ENCODE results near the gene GLI1.
"Not testable (repeated sequence)": the region's sequence is repeated elsewhere in the genome, so short reads cannot be mapped to it uniquely, and the experiment has no call there.

The GLI1 gene

GRCh38 chr12:57514720-57515407 is 55.3 kb downstream of the GLI1 start:
- TF ChIP-seq CTCF (IDR thresholded peaks at IDR 0.05), result no peak
- peak overlapping the region in 1 of 2 donors; percentile 19 for H3K27ac ChIP-seq
- no peak overlapping the region for H3K4me3 ChIP-seq
- DNase-seq (ENCODE audit: low spot score), result no peak

DNA sequence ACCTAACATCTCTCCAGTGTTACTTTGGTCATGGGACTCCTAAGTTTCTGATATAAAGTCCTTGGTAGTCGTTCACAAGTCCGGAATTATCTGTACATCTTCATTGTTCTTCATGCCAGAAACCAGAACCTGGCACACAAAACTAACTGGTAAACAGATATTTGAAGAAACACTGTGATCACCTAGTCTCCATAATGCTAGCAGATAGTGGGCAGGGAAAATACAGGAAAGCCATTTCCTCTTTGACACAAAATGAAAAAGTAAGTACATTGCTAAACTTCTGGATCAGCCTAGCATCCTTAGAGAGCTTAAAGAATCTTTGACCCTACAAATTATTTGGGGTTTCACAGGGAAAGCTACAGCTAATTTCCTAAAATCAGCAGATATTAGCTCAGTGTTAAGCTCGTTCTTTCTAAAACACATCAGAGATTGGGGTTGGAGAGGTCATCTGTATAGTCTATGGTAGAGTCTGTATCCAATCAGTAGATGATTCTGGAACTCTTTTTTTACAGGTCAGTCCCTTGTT is 55.9 kb downstream of the GLI1 start:
- TF ChIP-seq CTCF (IDR thresholded peaks at IDR 0.05), result no peak
- Histone ChIP-seq H3K4me3 (no peak overlapping the region), H3K27ac (no peak overlapping the region)
- no peak for DNase-seq (ENCODE audit: low spot score)

GRCh38 chr12:57515934-57516541 is 56.5 kb downstream of the GLI1 start:
- peak overlapping the region in 1 of 2 donors; percentile 98 for H3K27ac ChIP-seq
- no peak for TF ChIP-seq CTCF (IDR thresholded peaks at IDR 0.05)
- H3K4me3 ChIP-seq, result no peak overlapping the region
- no peak for DNase-seq (ENCODE audit: low spot score)

GRCh38 chr12:57516617-57517153 is 57.1 kb downstream of the GLI1 start:
- no peak for DNase-seq (ENCODE audit: low spot score)
- Histone ChIP-seq H3K4me3 (no peak overlapping the region), H3K27ac (peak overlapping the region; percentile 2 to 98)
- no peak for TF ChIP-seq CTCF (IDR thresholded peaks at IDR 0.05)

- no peak for DNase-seq (ENCODE audit: low spot score)
- no peak for TF ChIP-seq CTCF (IDR thresholded peaks at IDR 0.05)
- H3K27ac ChIP-seq, result peak overlapping the region; percentile 2 to 98
- H3K4me3 ChIP-seq, result no peak overlapping the region
Observed at GRCh38 chr12:57517187-57517586, 57.6 kb downstream of the GLI1 start.

DNA sequence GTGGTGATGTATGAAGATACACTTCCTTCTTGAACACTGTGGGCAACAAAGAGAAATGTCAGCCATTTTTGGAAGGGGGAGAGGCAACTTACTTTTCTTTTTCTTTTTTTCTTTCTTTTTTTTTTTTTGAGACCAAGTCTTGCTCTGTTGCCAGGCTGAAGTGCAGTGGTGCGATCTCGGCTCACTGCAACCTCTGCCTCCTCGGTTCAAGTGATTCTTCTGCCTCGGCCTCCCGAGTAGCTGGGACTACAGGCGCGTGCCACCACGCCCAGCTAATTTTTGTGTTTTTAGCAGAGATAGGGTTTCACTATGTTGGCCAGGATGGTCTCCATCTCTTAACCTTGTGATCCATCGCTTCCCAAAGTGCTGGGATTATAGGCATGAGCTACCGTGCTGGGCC is 58.1 kb downstream of the GLI1 start:
- not testable (repeated sequence) for DNase-seq (ENCODE audit: low spot score)
- peak overlapping the region; percentile 98 to 99 for H3K27ac ChIP-seq
- peak overlapping the region; percentile 80 for H3K4me3 ChIP-seq

- DNase-seq (ENCODE audit: low spot score), result no peak
- no peak for TF ChIP-seq CTCF (IDR thresholded peaks at IDR 0.05)
- peak overlapping the region; percentile 80 for H3K4me3 ChIP-seq
- H3K27ac ChIP-seq, result peak overlapping the region; percentile 98 to 99
Observed at GRCh38 chr12:57518176-57518919, 58.8 kb downstream of the GLI1 start.

Data from coronary artery (tissue), 2 donors.